ENCODE measurements around the gene IMMT.

IMMT gene

DNA sequence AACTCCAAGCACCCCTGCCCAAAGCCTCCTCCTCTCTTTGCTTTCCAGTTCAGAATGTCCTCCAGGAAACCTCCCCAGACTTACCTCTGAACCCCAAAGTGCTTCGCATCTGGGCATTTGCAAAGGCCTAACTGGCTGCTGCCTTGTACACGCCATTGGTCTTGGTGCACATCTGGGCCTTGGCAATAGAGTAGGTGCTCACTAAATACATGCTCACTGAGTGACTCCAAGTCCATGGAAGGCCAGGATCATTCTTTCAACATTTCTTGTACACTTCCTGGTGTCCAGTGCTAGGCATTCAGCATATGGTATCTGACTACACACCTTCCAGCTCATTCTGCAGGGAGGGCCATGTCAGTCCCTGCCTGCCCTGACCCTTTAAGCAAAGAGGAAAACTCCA, 32.4 kb upstream of the IMMT start:
- TF ChIP-seq, protein P1, sequence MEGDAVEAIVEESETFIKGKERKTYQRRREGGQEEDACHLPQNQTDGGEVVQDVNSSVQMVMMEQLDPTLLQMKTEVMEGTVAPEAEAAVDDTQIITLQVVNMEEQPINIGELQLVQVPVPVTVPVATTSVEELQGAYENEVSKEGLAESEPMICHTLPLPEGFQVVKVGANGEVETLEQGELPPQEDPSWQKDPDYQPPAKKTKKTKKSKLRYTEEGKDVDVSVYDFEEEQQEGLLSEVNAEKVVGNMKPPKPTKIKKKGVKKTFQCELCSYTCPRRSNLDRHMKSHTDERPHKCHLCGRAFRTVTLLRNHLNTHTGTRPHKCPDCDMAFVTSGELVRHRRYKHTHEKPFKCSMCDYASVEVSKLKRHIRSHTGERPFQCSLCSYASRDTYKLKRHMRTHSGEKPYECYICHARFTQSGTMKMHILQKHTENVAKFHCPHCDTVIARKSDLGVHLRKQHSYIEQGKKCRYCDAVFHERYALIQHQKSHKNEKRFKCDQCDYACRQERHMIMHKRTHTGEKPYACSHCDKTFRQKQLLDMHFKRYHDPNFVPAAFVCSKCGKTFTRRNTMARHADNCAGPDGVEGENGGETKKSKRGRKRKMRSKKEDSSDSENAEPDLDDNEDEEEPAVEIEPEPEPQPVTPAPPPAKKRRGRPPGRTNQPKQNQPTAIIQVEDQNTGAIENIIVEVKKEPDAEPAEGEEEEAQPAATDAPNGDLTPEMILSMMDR (IDR thresholded peaks at IDR 0.05; ENCODE audit: low read depth, low read length) = no peak
- H3K27me3 ChIP-seq = no peaks in the 10 kb centered on the region

DNA sequence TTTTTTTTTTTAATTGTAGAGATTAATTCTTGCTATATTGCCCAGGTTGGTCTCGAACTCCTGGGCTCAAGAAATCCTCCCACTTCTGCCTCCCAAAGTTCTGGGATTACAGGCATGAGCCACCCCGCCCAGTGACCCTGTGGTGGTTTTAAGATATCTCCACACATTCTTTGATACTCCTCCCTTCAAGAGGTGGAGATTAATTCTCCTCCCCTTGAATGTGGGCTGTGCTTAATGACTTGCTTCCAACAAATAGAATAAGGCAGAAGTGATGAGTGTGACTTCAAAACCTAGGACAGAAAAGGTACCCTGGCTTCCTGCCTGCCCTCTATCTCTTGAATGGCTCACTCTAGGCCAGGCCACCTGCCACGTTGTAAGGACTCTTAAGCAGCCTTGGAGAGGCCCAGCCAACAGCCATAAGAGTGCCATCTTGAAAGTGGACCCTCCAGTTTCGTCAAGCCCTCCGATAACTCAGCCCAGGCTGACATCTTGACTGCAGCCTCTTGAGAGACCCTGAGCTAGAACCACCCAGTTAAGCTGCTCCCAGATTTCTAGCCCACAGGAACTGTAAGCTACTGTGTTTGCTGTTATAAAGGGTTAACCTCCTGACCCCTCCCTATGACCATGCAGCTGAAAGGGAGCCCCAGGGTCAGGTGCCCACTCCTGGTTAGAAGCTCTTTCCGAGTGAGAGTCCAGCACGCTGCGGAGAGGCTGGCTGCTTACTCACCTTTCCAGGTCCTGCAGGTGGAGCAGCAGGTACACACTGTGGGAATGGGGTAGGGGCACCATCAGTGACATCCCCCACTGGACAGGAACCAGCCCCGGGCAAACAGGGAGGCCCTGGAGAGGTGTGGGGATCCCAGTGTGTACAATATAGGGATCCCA, 31.6 kb upstream of the IMMT start:
- Histone ChIP-seq H3K36me3 (no peaks in the 10 kb centered on the region), H3K27me3 (no peaks in the 10 kb centered on the region), H3K4me3 (ENCODE audit: low read depth, low read length) (no peak overlapping the region), H3K4me1 (no peaks in the 10 kb centered on the region), H3K9me3 (no peaks in the 10 kb centered on the region)
- TF ChIP-seq, protein P1 (IDR thresholded peaks at IDR 0.05; ENCODE audit: low read depth, low read length) = no peak
- DNase-seq = no peak

More for the DNA sequence above, 32.4 kb upstream of the IMMT start:
- Histone ChIP-seq H3K9me3 (no peaks in the 10 kb centered on the region), H3K4me1 (no peaks in the 10 kb centered on the region), H3K4me3 (ENCODE audit: low read depth, low read length) (no peak overlapping the region), H3K36me3 (no peaks in the 10 kb centered on the region)
- DNase-seq = no peak

DNA sequence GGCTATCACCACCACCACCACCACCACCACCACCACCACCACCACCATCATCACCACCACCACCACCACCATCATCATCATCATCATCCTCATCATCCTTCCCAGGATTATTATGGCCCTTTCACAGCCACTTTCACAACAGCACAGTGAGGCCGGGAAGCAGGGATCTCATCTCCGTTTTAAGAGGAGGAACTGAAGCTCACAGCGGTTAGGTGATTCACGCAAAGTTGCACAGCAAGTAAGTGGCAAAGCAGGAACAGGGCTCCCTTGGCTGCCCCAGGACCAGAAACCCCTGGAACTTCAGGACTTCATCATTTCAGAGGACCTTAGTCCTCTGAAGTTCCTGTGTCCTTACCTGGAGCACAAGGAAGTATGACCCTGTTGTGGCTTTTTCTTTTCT, 30.8 kb upstream of the IMMT start:
- Histone ChIP-seq H3K9me3 (no peaks in the 10 kb centered on the region), H3K4me3 (ENCODE audit: low read depth, low read length) (no peak overlapping the region), H3K36me3 (no peaks in the 10 kb centered on the region), H3K27me3 (no peaks in the 10 kb centered on the region), H3K4me1 (no peaks in the 10 kb centered on the region)
- TF ChIP-seq, protein P1 (IDR thresholded peaks at IDR 0.05; ENCODE audit: low read depth, low read length) = no peak
- no peak for DNase-seq

DNA sequence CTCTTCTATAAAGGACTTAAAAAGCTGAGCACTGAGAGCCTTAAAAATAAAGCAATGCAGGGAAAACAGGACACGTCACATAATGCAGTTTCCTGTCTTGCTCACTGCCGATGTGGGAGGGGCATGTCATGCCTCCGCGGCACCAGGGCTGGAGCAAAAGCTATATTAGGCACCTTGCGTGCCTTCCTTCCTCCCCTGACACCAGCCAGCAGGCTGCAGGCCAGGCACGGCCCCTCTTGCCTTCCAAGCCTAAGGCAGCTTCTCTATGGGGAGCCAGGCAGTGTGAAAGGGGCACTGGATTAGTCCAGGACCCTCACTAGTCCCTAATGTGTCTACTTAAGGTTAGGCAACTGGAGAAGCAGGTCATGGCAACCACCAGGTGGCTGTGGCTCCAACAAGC, 30.3 kb upstream of the IMMT start:
- TF ChIP-seq, protein P1 (IDR thresholded peaks at IDR 0.05; ENCODE audit: low read depth, low read length) = no peak
- H3K36me3 ChIP-seq = no peaks in the 10 kb centered on the region
- H3K27me3 ChIP-seq = no peaks in the 10 kb centered on the region
- H3K4me1 ChIP-seq = no peaks in the 10 kb centered on the region
- DNase-seq = no peak
- H3K9me3 ChIP-seq = no peaks in the 10 kb centered on the region
- no peak overlapping the region for H3K4me3 ChIP-seq (ENCODE audit: low read depth, low read length)

DNA sequence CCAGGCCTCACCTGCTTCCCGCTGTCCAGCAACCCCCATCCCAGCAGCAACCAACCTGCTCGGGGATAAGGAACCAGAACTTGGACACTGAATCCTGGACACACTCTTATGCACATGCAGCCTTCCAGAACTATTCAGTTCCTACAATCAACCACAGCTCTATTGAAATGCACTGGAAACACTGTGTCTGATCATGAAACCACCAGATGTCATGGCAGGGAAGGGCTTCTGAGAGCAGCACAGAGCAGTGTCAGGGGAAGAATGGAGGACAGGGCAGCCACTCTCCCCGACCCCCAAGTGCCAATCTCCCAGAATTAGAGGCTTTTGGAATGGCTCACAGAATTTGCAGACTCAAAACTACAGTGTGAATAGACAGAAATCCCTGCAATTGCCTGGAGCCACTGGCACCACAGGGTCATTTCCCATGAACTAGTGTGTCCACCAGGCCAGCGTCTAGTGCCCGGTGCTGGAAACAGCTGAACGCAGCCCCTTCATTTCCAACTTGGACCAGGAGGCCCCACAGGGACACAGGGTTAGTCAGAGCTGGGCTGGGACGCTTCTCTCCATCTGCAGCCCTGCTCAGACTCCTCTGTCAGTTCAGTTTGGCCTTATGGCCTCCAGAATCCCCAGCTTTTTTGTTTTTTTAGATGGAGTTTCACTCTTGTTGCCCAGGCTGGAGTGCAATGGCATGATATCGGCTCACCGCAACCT, 29.5 kb upstream of the IMMT start:
- H3K4me1 ChIP-seq = no peaks in the 10 kb centered on the region
- H3K36me3 ChIP-seq = no peaks in the 10 kb centered on the region
- no peaks in the 10 kb centered on the region for H3K27me3 ChIP-seq
- TF ChIP-seq, protein P1 (IDR thresholded peaks at IDR 0.05; ENCODE audit: low read depth, low read length) = no peak
- no peaks in the 10 kb centered on the region for H3K9me3 ChIP-seq
- H3K4me3 ChIP-seq (ENCODE audit: low read depth, low read length) = no peak overlapping the region
- no peak for DNase-seq

Measured in BE2C (cell line).